Activated T-cell treated with anti-CD3 and anti-CD28 coated beads for 1 hour (primary cell): ENCODE results near the gene HOXA6.

Experiments
- DNase-seq: peaks from one replicate; pipeline ENCODE4 v3.0.0-alpha.2; 2020; ENCODE audit warnings: low read depth

HOXA6 gene

DNA sequence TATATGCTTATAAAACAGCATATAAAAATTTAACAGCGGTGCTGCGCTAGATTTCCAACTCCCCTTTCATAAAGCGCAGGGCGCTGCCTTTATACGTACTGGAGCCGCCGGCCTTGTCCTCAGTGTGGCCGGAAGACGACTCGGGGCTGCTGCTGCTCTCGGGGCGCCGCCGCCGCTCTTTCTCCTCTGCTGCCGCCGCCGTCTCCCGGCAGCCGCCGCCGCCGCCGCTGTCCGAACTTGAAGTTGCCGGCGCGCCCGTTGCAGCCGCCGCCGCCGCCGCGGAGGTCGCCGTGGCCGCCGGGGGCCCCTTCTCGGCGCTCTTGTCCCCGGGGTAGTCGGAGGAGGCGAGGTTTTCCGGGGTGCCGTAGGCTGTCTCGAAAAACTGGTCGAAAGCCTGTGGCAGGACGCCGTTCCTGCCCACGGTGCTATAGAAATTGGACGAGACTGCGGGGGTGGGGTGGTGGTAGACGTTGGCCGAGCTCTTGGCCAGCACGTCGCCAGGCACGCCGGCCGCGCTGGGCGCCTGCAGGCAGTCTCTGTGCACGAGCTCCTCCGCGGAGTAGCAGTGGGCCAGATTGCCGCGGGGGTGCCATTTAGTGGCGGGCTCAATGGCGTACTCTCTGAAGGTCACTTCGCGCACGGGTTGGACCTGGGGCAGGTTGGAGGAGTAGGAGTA is 36.9 kb upstream of the HOXA6 start:
- no peak for DNase-seq

DNA sequence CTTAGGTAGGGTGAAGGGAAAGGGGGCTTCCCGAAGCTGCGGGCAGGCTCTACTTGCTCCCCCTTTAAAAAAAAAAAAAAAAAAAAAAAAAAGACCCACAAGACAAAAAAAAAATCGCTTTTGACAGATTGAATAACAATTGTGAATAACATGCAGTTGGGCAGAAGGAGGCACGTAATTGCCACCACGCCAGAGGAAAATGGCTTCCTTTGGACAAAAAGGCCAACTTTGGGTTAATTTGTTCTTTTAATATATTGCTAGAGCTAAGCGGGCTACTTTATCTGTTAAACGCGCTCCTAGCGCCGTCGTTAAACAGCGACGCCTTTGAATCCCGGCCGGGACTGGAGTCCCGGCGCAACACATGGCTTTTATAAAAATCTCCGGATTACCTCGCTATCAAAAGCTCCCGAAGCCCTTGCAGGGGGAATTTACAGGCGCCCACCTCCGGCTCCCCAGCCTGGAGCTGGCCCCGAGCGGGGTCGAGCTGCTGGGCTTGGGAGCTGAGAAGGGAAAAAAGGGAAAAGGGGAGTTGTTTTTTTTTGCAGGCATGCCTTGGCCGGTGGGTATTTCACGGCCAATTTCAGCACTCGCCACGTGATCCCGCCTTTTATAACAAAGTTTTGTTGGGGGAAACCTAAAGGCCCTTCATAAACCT is 36.2 kb upstream of the HOXA6 start:
- no peak for DNase-seq

GRCh38 chr7:27182861-27183681 is 35.5 kb upstream of the HOXA6 start:
- DNase-seq: no peak

DNA sequence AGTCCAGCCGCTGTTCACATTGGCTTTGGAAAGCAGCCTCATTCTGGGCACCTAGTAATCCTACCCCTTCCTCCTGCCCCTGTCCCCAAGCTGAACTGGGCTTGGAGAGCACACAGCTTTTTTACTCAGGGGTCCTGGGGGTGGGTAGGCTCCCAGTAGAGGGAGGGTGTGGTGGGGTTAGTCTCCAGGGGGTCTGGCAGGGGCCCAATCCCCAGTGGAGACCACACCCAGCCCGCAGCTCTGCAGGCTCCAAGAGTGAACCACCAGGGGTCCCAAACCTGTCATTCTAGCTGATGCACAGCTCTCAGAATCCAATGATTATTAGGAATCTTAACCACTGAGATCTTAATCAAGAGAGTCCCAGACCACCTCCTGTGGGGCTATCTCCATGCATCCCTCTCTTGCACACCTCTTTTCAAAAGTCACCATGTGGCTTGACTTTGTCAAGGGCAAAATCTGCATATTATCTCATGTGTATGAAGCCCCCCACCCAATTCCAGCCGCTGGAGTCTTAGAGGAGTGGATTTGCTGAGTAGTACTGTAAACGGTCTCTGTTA is 34.8 kb upstream of the HOXA6 start:
- no peak for DNase-seq

DNA sequence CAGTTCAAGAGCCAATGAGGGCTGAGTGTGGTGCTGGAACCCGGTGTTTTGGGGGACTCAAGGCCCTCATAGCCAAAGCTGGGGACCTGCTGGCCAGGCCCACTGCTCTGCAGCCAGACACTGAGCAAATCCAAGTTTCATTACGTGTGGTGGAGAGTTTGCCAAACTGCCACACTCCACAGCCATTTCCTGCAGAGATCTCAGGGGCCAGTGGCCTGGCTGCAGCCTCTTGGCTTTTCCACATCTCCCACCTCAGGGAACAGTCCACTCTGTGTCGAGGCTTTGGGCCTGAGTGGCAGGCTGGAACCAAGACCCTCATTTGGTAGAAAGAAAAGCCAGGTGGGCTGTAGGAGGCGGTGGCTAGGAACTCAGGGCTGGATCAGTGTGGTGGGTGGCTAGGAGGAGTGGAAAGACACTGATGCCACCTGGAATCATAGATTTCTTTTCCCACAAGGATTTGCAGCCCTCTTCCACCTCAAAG is 34.3 kb upstream of the HOXA6 start:
- DNase-seq: no peak

DNA sequence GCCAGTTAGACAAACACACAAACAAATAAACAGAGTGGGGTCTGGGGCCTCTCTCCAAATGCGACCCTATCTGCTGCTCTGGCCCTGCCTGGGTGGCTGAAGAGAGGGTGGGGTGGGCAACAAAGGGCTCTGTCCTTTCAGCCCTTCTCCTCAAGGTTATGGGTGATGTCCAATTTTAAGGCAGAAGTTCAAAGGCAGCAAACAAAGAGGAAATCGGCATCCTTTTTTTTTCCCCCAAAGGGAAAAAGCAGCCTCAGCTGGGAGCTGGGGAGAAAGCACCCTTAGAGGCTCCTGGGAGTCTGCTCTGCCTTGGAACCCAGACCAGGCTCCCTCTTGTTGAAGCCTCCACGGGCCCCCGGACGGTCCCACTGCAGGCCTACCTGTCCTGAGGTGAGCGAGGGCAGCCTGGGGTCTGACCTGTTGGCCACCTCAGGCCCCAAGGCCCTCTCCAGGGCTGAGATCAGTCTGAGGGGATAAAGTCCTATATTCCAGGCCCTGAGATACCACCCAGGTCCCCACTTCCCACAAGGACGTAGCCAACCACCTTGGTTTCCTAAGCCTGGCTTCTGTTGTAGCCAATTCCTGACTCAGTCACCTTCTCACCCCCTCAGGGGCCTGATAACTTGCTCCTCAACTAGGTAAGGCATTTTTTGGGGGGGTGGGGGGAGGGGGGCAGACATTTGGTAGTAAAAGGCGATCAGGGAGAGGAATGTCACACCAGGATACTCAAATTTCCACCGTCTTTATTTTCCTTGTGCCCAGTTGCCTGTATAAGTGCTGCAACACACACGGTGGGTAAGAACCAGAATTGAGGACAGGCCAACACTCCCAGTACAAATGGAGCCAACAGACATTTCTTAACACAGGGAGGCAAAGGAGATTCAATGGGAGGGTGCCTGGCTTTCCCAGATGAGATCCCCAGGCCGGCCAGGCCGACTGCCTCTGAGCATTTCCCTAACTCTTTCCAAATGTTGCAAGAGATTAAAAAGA is 33.2 kb upstream of the HOXA6 start:
- DNase-seq: no peak

DNA sequence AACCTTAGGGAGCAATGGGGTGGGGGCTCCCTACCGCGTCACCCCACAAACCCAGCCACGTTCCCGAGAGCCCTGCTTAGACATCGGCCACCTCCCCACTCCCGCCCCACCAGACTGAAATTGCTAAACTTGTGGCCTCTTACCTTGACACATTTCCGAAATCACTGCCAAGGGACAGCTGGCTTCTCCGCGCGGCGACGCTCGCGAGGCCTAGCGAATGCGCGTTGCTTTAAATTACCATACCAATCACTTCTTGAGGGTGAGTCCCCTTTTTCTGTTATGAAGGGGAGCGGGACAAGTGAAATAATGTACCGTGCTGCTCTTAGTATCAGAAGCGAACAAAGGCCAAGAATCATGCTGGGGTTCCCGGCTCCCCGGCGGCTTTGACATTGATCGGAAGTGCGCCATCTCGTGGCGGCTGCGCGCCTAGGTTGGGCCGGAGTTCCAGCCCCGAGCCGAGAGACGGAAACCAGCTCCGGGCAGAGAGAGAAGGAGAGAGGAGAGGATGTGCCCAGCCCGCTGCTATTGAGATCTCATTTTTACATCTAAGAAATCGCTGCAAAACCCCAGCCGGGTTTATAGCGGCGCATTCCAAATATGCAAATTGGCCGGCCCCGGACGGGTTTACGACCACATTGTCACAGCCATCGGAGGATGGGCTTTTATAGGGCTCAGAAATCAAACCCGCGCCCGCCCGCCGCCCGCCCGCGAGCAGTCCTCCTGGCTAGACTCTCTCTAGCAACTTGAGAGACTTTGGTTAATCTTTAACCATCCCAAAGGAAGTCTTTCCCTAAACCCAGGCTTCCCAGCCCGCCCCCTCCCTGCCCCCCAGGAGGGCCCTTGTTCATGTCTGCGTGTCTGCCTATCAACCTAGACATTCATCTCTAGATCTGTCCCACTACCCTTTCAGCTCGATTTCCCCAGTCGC is 32.2 kb upstream of the HOXA6 start:
- DNase-seq: peak; percentile 61

- no peak for DNase-seq
Observed at GRCh38 chr7:27179030-27179429, 31.5 kb upstream of the HOXA6 start.

GRCh38 chr7:27178366-27178765 is 30.8 kb upstream of the HOXA6 start:
- no peak for DNase-seq

GRCh38 chr7:27177795-27178320 is 30.3 kb upstream of the HOXA6 start:
- no peak for DNase-seq

GRCh38 chr7:27176962-27177794 is 29.6 kb upstream of the HOXA6 start:
- DNase-seq: no peak

DNA sequence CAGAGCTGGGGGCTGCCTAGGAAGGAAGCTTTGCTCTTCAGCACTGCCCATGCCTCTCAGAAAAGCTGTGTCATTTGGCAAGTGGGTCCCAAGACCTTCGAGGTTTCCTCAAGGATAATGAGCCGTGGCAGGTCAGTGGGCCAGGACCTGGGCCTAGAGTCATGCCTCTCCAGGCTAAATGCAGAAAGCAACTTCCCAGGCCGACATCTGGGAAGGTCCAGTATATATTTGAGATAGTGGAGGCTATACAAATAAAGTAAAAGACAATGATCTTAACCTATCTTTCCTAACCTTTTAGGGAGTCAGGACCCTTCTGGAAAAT is 28.9 kb upstream of the HOXA6 start:
- DNase-seq: no peak

DNA sequence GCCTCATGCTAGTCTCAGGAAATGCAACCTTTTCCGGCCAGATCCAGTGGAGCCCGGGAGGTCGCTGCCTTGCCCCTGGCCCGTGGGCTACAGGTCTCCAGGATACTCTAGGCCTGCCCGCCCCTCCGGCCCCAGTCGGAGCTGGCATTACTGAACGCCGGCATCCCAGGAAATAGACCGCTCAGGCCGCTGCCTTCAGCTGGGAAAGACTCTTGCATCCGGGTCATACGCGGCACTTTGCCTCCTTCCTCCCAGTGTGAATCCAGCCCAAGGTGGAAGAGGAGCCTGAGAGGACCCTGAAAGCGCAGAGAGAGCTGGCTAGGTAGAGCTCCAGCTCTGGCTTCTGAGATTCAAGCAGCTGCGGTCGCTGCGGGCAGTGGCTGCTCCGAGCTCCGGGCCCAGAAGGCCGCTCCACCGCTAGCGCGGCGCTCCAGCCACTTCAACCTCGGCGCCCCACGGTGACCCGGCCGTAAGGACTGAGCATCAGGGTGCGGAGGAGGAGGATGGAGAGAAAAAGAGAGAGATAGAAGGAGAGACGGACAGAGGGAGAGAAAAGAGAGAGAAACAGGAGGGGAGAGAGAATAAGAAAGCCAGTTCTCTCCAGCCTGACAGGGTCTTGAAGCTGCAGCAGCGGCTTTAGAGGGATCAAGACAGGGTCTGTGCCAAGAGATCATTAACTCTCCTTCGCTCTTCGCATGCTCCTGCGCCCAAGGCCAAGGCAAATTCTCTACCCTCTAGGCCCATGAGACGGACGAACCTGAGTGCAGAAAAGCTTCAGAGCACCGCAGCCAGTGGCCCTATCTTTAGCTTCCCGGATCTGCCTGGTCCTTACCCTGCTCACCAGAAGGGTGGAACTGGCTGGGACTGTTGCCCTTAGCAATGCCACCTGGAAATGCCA is 28.3 kb upstream of the HOXA6 start:
- no peak for DNase-seq

DNA sequence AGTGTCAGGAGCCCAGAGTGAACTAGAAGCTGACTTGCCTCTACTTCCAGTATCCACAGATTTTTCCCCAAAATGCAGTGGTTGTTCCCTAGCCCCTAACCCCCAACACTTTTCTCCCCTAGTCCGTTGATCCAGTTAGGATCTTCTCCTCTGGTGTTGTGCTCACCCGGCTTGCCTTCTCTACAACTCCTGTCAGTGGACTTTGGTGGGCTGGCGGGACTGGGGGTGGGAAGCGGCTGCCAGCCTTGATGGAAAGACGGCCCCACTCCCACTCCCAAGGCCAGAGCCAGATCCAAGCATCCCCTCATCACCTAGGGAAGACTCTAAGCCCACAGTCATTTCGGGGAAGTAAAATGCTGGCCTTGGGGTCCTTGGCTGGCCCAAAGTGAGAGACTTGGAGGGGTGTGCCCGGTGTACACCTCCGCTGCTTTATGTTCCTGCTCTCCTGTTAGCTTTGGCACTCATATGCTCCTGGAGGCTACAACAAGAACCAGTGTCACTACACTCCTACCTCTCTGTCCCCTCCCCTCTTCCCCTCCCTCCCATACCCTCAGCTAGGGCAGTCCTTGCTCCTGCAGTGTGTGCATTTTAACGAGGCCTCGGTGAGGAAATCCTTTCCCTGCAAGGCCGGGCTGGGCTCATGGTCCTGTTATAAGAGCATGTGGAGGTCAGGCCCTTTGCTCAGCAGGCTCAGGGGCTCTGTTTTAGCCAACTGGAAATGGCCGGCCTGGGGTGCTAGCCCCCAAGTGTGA is 27.5 kb upstream of the HOXA6 start:
- no peak for DNase-seq

DNA sequence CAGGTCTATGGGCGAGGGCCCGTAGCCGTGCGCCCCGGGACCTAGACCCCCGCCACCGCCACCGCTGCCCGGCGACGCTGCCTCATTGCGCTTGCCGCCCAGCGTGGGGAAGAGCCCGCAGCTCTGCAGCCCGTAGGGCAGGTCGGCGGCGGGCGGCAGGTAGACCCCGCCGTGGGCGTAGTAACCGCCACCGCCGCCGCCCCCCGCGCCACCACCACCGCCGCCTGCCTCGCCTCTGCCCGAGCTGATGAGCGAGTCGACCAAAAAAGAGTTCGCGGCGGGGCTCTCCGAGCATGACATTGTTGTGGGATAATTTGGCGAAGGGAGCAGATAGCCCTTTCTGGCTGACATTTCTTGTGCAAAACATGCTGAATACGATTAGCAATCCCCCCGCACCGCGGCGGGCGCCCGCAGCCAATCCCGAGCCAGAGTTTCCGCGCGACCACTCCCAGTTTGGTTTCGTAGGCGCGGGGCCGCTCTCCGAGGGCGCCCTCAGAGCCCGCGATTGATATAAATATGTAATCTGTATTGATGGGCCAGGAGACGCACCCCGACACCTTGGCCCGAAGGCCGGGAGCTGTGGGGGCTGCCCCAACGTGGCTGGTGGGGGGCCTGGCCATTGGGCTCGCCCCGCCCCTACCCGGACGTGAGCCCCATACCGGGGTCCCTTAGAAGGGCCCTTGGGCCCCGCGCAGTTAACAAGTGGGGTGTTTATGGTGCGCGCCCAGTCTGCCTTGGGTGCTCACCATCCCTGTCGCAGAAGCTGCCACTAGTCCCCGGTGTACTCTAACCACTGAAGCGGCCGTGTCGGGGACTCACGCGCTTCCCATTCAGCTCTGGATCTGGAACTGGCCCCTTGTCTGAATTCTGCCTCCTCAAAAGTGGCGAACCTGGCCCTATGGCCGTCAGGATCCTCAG is 26.6 kb upstream of the HOXA6 start, which contains the start of gene HOXA10:
Gene HOXA10, minus strand, starts transcription at position 365 of the 918 bp plus-strand sequence. Its CDS starts 14 bp downstream, at position 351.
- no peak for DNase-seq

DNA sequence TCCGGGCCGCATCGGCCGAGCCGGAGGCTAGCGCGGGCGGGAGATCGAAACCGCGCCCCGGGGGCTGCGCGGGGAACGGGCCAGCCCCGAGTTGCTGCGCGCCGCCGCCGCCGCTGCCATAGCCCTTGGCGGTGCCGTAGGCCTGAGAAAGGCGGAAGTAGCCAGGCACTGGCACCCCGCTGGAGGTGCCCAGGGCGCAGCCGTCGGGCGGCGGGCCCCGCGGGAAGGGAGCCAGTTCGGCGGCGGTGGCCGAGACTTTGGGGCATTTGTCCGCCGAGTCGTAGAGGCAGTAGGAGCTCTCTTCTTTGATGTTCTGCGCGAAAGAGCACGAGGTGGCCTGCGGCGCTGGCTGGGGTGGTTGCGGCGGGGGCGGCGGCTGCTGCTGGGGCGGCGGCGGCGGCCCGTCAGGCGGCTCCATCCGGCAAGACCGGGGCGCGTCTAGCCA is 26.0 kb upstream of the HOXA6 start:
- DNase-seq: no peak
